HepG2 (cell line): ENCODE measurements around the gene MTHFD2L.

Experiments used
- CTCF ChIP-seq: sonication (generic); formaldehyde crosslinking; IDR thresholded peaks from 2 replicates; pipeline ENCODE4 v1.5.0; 2020; ENCODE audit warnings: mild to moderate bottlenecking, missing genetic modification reagents, moderate library complexity
- RERE ChIP-seq: IDR thresholded peaks from 2 replicates; pipeline ENCODE4 v1.6.1; 2016; ENCODE audit warnings: low read depth, missing genetic modification reagents, missing compliant biosample characterization
- ZFP91 ChIP-seq: sonication (generic); formaldehyde crosslinking; IDR thresholded peaks from 2 replicates; pipeline ENCODE4 v1.9.0; 2022; ENCODE audit warnings: missing genetic modification reagents, mild to moderate bottlenecking, borderline replicate concordance
- ZNF121 ChIP-seq: sonication (generic); formaldehyde crosslinking; IDR thresholded peaks from 2 replicates; pipeline ENCODE4 v1.5.0; 2020; ENCODE audit warnings: mild to moderate bottlenecking, missing genetic modification reagents

- TF ChIP-seq ZNF121 (CRISPR knock-in tag) = no peak
- TF ChIP-seq ZFP91 = no peak
- no peak for TF ChIP-seq RERE (CRISPR knock-in tag)
- no peak for TF ChIP-seq CTCF (CRISPR knock-in tag)
Observed at GRCh38 chr4:74134500-74134852, 23.4 kb upstream of the MTHFD2L start.
